ENCODE results near the gene TMEFF2. TPM values are rescaled to one million over a fixed set of nuclear protein-coding genes. Genes with fewer than 3 reads are reported as not detected.

The TMEFF2 gene
- total and polyA plus RNA-seq, 2 of the 8 experiments (the other 6 are each of a cell fraction or from before 2014, with no cell fraction given) = 0.91 to 3.7 TPM

GRCh38 chr2:192126912-192127311 is 67.8 kb downstream of the TMEFF2 start (continued):
- TF ChIP-seq CHD7 (IDR thresholded peaks at IDR 0.05; ENCODE audit: insufficient replicate concordance, low read length) (no peak), PHF8 (conservative IDR thresholded peaks at IDR 0.05; ENCODE audit: low read depth, low read length) (no peak), CTCF (IDR thresholded peaks at IDR 0.05; ENCODE audit: control extremely low read depth in 1 of 3, insufficient read depth in 1 of 3, low read depth in 1 of 3, low read length in 3 of 3) (no peak), BCL11A (IDR thresholded peaks at IDR 0.05; ENCODE audit: low read depth in 2 of 2, low read length in 2 of 2) (no peak), MAX (IDR thresholded peaks at IDR 0.05) (no peak), GTF2F1 (IDR thresholded peaks at IDR 0.05; ENCODE audit: borderline replicate concordance, low read depth, low read length) (no peak), NANOG (IDR thresholded peaks at IDR 0.05; ENCODE audit: insufficient read depth, low read depth, low read length, poor library complexity, severe bottlenecking) (no peak)

All from H1 (cell line).